ENCODE data around the gene MSH2.

Gene MSH2

DNA sequence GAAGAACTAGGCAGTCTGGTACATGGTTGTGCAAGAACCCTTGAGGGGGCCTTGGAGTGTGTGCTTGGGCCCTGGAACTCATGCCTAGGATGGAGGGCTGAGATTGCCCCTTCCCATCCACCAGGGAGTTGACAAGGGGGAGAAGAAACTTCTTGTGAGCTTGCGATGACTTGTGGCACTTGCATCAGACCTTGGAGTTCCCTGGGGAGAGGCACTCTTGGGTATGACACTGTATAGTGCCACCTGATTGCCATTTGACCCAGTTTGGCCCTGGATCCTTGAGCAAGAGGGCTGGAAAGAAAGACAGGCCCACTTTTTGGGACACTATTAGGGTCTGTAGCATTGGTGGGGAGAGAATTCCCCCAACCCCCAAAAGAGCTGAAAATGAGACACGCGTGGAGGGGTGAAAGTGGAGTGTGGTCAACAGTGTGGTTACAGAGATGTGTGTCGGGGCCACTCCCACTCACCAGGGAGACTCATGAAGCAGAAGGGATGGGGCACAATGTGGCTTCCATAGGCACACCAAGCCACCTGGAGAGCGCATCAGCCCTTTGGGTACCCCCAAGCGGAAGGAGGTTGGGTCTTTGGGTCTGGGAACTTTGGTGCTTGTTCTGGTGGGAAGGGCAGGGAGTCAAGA lies 101.3 kb downstream of the MSH2 start:
- H3K4me3 ChIP-seq (ENCODE audit: low read depth, low read length): no peak overlapping the region

- H3K4me3 ChIP-seq (ENCODE audit: low read depth, low read length): no peak overlapping the region
Observed at GRCh38 chr2:47506024-47506423, 103.1 kb downstream of the MSH2 start.

GRCh38 chr2:47506436-47506835 lies 103.5 kb downstream of the MSH2 start:
- H3K4me3 ChIP-seq (ENCODE audit: low read depth, low read length): no peak overlapping the region

DNA sequence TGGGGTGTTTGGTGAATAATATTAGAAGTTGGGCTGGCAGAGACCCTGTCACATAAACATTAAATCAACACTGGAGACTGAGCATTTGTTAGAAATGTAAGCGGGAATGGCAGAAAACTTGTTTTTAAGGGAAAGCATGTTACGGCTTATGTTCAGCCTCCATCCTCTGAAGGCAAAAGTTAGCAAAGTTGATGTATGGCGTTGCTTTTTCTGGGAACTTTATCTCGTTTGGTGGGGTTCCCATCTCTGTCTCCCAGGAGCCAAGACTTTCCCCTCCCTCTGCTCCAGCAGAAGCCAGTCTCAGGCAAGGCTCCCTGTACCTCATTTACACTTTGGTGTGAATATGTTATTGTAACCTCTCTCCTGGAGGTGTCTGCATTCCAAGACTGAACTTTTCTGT lies 105.1 kb downstream of the MSH2 start:
- H3K4me3 ChIP-seq (ENCODE audit: low read depth, low read length): no peak overlapping the region

DNA sequence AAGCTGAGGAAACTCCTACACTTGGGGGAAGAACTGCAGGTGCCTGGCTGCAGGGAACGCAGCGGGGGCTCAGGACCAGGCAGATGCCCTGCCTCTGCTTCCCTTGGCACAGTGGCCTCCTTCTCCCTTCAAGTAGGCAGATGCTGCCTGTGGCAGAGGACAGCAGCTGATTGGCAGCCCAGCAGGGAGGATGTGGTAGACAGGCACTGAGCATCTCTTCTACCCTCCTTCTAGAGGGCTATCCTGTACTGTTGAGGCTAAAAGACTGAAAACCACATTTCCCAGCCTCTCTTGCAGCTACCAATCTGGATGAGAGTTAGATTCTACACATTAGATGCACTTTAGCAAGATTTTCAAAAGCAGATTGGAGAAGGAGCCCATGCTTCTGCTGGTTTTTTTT lies 105.7 kb downstream of the MSH2 start:
- H3K4me3 ChIP-seq (ENCODE audit: low read depth, low read length): no peak overlapping the region

DNA sequence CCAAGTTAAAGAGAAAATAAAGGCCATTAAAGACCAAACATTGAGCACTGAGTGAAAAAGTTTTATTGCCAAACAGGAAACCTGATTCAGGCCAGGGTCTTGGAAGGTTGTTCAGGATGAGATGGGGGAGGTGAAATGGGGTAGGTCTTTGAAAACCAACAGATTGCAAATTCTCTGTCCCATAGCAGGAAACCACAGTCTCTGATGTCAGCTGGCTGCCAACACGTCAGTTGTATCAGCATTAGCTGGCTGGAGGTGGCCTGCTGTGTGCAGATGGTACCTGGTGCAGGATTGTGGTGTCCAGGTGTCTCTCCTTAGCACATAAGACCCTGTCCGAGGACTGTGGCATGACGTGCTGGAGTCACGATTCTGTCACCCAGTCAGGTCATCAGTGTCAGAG lies 106.3 kb downstream of the MSH2 start:
- H3K4me3 ChIP-seq (ENCODE audit: low read depth, low read length): no peak overlapping the region

GRCh38 chr2:47509821-47510385 lies 106.9 kb downstream of the MSH2 start:
- no peak overlapping the region for H3K4me3 ChIP-seq (ENCODE audit: low read depth, low read length)

DNA sequence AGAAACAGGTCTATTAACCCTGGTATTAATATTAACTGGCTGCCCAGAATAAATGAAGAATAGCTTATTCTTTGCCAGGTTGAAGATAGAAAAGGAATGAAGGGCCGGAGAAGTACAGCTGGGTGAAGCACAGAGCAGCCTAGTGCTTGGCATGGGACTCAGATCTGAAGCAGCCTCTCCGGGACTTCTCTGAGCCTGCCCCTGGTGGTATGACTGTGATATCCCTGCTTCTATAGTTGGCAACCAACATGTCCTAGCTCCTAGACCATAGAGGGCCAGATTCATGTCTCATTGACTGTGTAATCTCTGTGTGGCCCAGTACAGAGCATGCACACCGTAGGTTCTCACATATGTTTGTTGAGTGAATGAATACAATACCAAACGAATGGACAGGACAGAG lies 107.8 kb downstream of the MSH2 start:
- no peak overlapping the region for H3K4me3 ChIP-seq (ENCODE audit: low read depth, low read length)

- no peak overlapping the region for H3K4me3 ChIP-seq (ENCODE audit: low read depth, low read length)
Observed at GRCh38 chr2:47512581-47513083, 109.7 kb downstream of the MSH2 start.

DNA sequence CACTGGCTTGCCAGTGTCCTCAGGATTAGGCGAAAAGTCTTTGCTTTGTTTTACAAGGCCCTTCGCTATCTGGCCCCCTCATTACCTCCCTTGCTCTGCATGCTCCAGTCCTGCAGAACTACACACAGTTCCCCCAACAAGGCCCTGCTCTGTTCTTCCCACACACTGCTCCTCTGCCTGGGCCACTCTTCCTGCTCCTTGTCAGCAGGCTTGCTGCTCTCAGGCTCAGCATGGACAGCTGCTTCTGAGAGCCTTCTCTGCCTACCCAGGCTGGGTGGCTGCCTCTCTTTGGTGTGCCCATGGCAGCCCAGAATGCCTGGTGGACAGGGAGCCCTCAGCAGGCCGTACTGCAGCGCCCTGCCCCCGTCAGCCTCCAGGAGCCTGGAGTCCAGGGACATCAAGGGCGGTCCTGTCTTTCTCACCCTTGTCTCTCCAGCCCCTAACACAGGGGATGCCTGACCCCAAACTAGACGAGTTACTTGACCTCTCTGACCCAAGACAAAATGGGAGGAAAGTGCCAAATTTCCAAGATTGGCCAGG lies 111.1 kb downstream of the MSH2 start:
- H3K4me3 ChIP-seq (ENCODE audit: low read depth, low read length): no peak overlapping the region

GRCh38 chr2:47516360-47517104 lies 113.6 kb downstream of the MSH2 start:
- no peak overlapping the region for H3K4me3 ChIP-seq (ENCODE audit: low read depth, low read length)

DNA sequence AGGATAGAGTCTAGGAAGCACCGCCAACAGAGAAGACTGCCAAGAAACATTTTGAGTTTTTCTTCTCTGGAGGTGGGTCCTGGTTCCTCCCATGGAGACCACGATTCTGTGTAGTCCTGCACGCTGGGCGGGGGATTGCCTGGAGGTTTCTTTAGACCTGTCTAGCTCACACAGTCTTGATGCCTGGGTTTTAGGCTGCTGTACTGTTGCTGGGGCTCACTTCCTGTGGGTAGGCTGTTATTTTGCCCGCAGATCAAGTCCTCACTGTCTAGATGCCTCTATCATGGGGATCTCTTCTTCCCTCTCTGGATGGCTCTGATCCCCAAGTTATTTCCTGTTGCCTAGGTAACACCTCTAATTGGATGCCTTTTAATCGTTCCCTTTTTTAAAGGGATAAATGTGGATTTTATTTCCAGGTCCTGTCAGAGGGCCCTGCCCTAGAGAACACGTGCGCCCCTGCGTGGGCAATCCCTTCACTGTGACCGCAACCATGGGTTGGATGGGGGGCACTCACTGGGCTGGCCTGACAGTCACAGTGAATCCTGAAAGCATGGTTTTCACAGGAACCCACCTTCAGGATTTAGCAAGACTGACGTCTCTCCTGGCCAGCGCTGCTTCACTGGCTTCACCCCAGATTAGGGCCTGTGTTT lies 115.7 kb downstream of the MSH2 start:
- no peak overlapping the region for H3K4me3 ChIP-seq (ENCODE audit: low read depth, low read length)

- H3K4me3 ChIP-seq (ENCODE audit: low read depth, low read length): no peak overlapping the region
Observed at GRCh38 chr2:47519147-47519537, 116.2 kb downstream of the MSH2 start.

DNA sequence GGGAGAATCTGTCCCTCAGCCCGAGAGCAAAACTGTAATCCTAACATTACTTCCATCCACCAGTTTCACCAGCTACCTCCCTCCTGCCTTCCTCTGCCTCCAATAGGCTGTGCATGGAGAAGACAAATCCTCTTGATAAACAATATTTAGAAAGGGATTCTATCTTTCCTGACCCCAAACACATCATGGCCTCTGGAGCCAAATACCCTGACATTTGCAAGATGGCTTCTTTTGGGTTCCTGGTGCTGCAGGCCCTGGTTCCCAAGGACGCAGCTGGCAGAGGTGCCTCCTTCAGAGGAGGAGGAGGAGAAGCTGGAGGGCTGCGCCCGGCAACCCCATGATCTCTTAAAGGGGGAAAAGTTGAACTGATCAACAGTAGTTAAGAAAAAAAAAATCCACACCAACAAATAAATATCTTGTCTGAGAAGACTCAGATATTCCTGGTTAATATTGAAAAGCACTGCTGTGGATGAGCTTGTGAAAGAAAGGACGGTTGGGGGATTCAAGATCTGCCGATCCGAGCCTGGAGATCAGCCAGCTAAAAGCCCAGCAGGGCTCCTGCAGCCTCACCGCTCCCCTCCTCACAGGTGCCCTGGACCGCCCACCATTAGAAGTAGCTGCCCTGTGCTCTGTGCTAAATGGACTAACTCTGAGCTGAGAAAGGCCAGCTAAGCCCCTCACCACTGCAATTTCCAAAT lies 116.8 kb downstream of the MSH2 start:
- no peak overlapping the region for H3K4me3 ChIP-seq (ENCODE audit: low read depth, low read length)

DNA sequence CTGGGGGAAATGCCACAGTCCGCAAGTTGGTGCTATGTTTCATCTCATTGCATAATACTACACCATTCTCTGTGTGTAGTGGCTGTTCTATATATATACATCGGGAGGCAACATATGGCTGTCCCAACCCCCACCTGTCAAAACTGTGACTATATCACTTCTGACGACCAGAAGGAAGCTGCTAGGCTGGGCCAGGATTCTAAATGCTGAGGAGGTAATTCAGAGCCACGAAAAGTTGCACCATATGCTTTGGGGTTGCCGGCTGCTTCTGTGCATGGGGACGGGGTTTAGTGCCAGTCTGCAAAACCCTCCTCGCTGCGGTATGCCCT lies 117.3 kb downstream of the MSH2 start:
- H3K4me3 ChIP-seq (ENCODE audit: low read depth, low read length): no peak overlapping the region

DNA sequence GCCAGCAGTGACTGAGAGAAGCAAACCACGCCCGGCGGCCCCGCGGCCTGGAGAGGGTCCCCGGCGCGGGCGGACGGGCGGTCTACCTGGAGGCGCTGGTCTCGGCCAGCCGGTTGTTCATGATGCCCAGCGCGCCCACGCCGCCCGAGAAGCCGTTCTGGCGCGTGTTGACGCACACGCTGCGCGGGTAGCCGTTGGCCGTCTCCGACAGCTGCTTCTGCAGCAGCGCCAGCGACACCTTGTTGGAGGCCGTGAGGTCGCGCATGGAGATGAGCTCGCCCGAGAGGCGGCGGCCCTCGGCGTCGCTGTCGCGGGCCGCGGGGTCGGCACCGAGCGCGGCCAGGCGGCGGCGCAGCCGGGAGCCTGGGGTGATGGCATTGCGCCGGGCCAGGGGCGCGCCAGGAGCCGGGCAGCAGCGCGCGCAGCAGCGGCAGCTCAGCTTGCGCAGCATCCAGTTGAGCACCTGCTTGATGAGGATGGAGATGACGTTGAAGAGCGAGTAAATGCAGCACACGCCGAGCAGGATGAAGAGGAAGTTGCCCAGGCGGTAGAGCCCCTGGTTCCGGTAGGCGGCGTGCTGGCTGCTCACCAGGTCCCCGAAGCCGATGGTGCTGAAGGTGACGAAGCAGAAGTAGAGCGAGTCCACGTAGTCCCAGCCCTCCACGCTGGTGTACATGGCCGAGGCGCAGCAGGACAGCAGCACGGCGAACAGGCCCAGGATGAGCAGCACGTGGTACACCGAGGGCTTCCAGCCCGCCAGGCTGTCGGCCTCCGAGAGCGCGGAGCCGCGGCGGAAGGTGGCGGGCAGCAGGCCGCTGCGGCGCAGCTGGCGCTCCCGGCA lies 118.1 kb downstream of the MSH2 start:
- H3K4me3 ChIP-seq (ENCODE audit: low read depth, low read length): no peak overlapping the region

- no peak overlapping the region for H3K4me3 ChIP-seq (ENCODE audit: low read depth, low read length)
Observed at GRCh38 chr2:47521666-47522285, 118.8 kb downstream of the MSH2 start.

DNA sequence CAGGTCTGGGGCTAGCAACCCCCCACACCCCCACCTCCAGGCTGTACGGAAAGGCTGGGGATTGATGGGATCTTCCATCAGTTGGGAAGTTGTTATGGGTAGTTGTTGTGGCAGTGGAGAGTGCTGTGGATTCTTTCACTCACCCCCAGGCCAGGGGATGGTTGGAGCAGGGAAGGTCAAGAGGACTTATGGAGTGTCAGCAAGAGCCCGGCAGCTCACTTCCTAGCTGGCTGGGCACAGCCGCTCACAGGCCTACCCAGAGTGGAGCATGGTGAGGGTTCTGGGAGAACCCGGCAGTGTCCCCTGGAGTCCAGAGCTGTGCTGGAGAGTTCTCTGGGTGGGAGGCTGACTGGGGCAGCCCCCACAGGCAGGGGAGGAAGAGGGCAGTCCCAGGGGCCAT lies 122.2 kb downstream of the MSH2 start:
- H3K4me3 ChIP-seq (ENCODE audit: low read depth, low read length): no peak overlapping the region

DNA sequence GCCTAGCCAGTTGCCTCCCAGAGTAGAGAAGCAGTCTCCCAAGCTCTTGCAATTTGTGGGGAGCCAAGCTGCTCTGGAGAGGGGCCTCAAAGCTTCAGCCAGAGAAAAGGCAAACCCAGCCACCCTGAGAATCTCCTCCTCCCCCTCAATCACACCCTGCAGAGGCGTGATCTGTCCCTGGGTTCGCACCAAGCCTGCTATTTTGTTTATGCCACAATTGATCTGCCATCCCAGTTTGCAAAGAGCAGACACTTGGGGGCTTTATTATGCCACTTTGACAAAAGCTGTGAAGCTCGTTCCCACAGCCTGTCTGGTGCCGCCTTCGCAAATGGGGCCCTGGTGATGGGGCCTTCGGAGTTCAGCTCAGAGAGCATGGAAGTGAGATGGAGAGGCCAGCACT lies 125.5 kb downstream of the MSH2 start:
- H3K4me3 ChIP-seq (ENCODE audit: low read depth, low read length): no peak overlapping the region

DNA sequence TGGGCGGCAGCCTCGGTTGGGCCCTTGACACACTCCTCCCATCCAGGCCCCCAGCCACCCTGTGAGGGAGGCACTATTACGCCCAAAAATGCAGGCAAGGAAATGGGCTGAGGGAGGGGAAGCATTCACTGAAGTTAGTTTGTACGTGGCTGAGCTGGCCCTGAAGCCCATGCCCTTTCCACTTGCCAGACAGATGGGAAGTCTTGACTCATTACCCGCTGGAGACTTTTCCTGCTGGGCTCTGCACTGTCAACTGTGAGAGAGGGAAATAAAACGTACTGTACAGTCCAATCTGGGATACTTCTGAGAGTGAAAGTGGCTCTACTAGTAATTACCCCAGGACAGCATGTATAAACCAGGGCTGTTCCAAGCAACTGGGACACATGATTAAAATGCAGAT lies 125.9 kb downstream of the MSH2 start:
- H3K4me3 ChIP-seq (ENCODE audit: low read depth, low read length): no peak overlapping the region
